Fibroblast of the aortic adventitia (primary cell): Measurements from ENCODE around the gene LYZL4. TPM values are rescaled to one million over a fixed set of nuclear protein-coding genes. Genes with fewer than 3 reads are reported as not detected.

Experiments used
- DNase-seq: peaks from one replicate; pipeline ENCODE4 v3.0.0-alpha.2; 2010; ENCODE audit warnings: low read depth
- H3K4me3 ChIP-seq: 2 replicates; pipeline ENCODE4 v1.5.1; 2011; ENCODE audit warnings: low read depth, mild to moderate bottlenecking, control low read depth, low read length, moderate library complexity
- total RNA-seq: library from RNA; depleted of rRNA; stranded (reverse); fragments of >200 nt; gene quantifications from 2 replicates; pipeline ENCODE4 v1.2.3, GENCODE V29; 2012; ENCODE audit warnings: low replicate concordance
- TF ChIP-seq, protein P1 (sequence below): IDR thresholded peaks from 2 replicates; pipeline ENCODE4 v1.5.1; 2011; ENCODE audit warnings: mild to moderate bottlenecking, low read length, control low read depth, inconsistent platforms; ENCODE audit not compliant: insufficient read depth

LYZL4 gene
- total RNA-seq, 1 donor, result not detected

DNA sequence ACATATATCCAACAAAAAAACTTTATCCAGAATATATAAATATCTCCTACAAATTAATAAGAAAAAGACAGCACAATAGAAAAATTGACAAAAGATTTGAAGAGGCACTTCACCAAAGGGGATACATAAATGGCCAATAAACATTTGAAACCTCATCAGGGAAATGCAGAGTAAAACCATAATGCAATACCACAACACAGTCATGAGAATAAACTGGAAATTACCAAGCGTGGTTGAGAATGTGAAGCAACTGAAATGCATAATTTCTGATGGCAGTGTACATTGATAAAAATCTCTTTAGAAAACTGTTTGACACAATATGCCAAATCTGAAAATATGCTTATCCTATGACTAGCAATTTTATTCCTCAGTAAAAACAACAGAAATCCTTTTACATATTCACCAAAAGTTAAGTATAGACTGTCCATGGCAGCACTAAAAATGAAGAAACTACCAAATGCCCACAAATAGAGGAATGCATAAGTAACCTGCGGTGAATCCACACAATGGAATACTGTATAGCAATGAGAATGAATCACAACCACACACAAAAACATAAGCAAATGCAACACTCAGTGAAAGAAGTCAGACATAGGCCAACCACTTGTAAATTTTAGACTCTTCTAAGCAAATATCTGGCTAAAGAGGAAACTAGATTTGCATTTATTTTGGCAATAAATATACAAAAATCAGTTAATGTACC is 7.9 kb downstream of the LYZL4 start:
- TF ChIP-seq, protein P1, sequence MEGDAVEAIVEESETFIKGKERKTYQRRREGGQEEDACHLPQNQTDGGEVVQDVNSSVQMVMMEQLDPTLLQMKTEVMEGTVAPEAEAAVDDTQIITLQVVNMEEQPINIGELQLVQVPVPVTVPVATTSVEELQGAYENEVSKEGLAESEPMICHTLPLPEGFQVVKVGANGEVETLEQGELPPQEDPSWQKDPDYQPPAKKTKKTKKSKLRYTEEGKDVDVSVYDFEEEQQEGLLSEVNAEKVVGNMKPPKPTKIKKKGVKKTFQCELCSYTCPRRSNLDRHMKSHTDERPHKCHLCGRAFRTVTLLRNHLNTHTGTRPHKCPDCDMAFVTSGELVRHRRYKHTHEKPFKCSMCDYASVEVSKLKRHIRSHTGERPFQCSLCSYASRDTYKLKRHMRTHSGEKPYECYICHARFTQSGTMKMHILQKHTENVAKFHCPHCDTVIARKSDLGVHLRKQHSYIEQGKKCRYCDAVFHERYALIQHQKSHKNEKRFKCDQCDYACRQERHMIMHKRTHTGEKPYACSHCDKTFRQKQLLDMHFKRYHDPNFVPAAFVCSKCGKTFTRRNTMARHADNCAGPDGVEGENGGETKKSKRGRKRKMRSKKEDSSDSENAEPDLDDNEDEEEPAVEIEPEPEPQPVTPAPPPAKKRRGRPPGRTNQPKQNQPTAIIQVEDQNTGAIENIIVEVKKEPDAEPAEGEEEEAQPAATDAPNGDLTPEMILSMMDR, result no peak
- DNase-seq, result no peak

DNA sequence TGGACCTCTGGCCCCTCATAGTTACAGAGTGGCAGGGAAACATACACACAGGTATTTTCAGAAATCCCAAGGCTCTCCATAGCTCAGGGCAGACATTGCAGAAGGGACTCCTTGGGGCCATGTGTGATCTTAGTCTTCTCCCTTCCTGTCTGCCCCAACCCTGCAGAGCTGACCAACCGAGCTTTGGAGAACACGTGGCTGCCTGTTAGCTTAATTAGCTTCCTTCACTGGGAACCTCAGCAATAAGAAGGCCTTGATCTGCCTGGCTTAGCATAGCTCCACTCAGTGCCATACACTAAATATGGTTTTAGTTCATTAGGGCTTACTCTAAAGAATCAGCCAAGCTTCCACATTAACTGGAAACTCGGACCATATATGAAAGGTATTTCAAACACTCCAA is 12.3 kb downstream of the LYZL4 start:
- TF ChIP-seq, protein P1, result no peak
- DNase-seq, result no peak
- H3K4me3 ChIP-seq, result no peak overlapping the region

More for the DNA sequence above, 7.9 kb downstream of the LYZL4 start:
- H3K4me3 ChIP-seq, result no peak overlapping the region

DNA sequence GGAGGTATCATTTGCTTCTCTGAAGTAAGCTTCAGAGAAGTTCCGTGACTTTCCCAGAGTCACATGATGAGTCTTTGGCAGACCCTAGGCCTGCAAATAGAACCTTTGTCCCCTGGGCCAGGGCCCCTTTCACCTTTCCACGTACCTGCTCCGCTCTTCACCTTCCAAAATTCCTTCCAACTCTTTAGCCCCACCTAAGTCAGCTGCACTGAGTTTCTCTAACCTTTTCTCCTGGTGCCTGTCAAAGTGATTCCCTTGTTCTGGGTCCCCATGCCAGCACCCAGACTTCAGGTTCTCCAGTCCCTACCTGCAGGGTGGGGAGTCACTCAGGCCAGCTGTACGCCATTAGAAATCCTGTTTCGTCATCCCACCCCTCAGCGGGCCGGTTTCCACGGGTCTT is 12.8 kb downstream of the LYZL4 start:
- no peak for DNase-seq
- H3K4me3 ChIP-seq, result no peak overlapping the region
- TF ChIP-seq, protein P1, result no peak

DNA sequence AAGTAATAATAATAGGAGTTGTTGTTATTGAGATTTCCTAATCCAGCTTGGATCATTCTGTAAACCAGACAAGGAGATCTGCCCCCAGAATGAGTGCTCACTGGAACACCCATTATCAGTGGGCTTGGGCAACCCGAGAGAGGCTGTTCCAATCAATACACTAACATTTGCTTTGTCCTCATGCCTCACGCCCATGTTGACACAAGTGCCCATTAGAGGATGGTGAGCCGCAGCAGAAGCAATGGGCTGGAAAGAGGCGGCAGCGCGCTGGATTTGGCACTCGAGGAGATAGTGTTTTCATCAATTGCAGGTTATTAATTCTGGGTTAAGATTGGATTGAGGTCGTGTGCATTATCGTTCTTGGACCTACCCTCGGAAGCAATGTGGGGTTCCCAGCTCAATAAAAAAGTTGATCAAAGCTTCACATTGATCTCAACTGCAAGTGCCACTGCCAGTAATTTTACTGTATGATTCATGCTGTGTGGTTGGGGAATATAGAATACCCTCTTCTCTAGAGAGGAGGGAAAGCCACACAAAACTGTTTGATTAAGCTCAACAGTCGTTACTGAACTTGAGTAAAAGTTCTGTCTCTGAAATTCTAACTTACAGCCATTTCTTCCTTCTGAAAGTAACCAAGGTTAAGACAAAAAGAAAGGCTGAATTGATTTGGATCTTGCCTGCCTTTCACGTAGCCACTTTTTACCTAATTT is 15.7 kb downstream of the LYZL4 start:
- TF ChIP-seq, protein P1, result no peak
- DNase-seq, result no peak
- no peak overlapping the region for H3K4me3 ChIP-seq

DNA sequence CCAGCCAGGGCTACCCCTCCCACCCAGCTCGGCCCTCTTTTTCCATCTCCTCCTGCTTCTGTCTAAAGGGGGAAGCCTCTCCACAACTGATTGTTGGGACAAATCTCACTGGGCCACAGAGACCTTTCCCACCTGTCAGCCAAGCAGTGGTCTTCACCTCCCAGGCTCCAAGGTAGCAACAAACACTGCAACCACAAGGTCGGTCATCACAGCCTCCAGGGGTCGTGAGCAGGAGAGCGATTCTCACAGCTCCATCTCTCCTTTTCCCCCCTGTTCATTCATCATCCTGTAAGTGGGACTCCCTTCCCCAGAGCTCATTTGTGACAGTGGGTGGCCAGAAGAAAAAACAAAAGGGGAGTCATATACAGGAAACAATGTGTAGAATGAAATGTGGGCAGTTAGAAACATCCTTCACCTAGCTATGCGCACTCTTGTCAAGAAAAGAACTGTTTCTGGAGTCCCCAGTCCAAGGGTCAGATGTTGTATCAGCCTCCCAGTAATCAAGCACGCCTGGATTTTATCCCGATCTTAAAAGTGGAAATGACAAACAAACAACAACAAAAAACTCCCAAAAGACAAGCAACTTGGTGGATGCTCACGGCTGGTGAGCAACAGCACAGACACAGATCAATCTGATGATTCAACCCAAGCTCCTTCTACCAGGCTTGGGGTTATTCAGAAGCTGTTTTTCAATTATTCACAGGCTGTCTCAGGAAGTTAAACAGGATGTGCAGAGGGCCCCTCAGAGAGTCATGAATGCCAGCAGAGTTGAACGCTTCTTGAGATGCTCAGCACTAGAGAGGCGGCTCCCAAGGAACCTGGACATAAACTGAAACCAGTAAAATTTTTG is 22.4 kb downstream of the LYZL4 start:
- DNase-seq, result no peak
- H3K4me3 ChIP-seq, result no peak overlapping the region
- TF ChIP-seq, protein P1, result no peak

DNA sequence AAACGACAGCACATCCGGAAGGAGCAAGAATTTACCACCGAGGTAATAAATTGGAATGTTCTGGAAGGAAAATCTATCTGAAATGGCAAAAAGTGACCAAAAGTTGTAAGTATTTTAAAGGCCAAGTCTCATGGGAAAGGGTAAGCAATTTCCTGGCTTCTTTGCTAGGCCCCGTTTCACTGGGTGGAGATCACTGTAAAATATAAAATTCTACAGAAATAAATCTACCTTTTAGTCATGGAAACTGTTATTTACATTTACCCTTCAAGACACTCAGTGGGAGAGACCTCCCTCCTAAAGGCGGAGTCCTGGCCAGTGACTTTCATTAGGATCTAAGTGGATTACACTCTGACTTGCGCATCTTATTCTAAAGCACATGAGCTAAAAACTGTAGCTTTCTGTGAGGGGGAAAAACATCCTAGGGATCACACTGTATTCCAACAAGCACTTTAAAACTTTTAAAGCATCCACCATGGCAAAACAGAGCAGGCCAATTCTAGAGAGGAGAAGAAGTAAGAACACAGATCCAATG is 28.8 kb downstream of the LYZL4 start:
- no peak overlapping the region for H3K4me3 ChIP-seq
- no peak for DNase-seq
- TF ChIP-seq, protein P1, result no peak
